Upper lobe of left lung (tissue), 6 donors: Measurements from ENCODE around the gene JAKMIP2. TPM values are rescaled to one million over a fixed set of nuclear protein-coding genes. Genes with fewer than 3 reads are reported as not detected.
A peak's percentile ranks its signal among the peaks of the same experiment; 100 is the strongest.

Experiments used
- ATAC-seq, 2 donors: fragments of 200-7000 bp; cut with Tn5 transposase; one replicate each; pipeline ENCODE4 v1.9.1; 2022; ENCODE audit warnings: mild to moderate bottlenecking in 2 of 2, moderate library complexity in 2 of 2; ENCODE audit not compliant: low FRiP score in 2 of 2
- DNase-seq, 2 donors: peaks; one replicate each; pipeline ENCODE4 v3.0.0-alpha.2; 2019 to 2020
- H3K27ac ChIP-seq, 4 donors: fragments of 200-600 bp; sonication (generic); one replicate each; pipeline ENCODE4 v1.5.1; 2016 to 2019
- H3K27me3 ChIP-seq, 4 donors: fragments of 200-600 bp; sonication (generic); one replicate each; pipeline ENCODE4 v1.5.1; 2017 to 2019
- H3K36me3 ChIP-seq, 4 donors: fragments of 200-600 bp; sonication (generic); one replicate each; pipeline ENCODE4 v1.5.1; 2016 to 2019
- H3K4me1 ChIP-seq, 4 donors: fragments of 200-600 bp; sonication (generic); one replicate each; pipeline ENCODE4 v1.5.1; 2018 to 2019
- H3K4me3 ChIP-seq, 4 donors: fragments of 200-600 bp; sonication (generic); one replicate each; pipeline ENCODE4 v1.5.1; 2017 to 2019; ENCODE audit warnings: mild to moderate bottlenecking in 2 of 4, moderate library complexity in 1 of 4
- H3K9me3 ChIP-seq, 4 donors: fragments of 200-600 bp; sonication (generic); one replicate each; pipeline ENCODE4 v1.5.1; 2018 to 2019
- EP300 ChIP-seq, 4 donors: sonication (generic); formaldehyde crosslinking; IDR thresholded peaks; one replicate each; pipeline ENCODE4 v1.5.1; 2017; ENCODE audit warnings: antibody characterized with exemption in 4 of 4, control low read depth in 2 of 4
- POLR2A ChIP-seq, 4 donors: fragments of 450-650 bp; IDR thresholded peaks; one replicate each; pipeline ENCODE4 v1.5.1; 2016 to 2017; ENCODE audit warnings: antibody characterized with exemption in 4 of 4, mild to moderate bottlenecking in 2 of 4
- POLR2AphosphoS5 ChIP-seq, 2 donors: sonication (generic); formaldehyde crosslinking; IDR thresholded peaks; one replicate each; pipeline ENCODE4 v1.5.1; 2017; ENCODE audit warnings: antibody characterized with exemption in 2 of 2
- WGBS, 2 donors: methylation state at CpG; one replicate each; pipeline ENCODE4 v1.1.5; 2017 to 2018; 5-methylcytosine and 5-hydroxymethylcytosine counted together
- total RNA-seq, 6 donors: library from RNA; depleted of rRNA in 4 of 6; stranded (reverse); fragments of >200 nt in 4 of 6; gene quantifications; one replicate each; pipeline versions ENCODE4 v1.1.0 to v1.2.1, GENCODE V29; 2016 to 2021
- TF ChIP-seq, protein P1 (sequence below), 6 experiments: fragments of 450-650 bp in 4 of 6; fragments of 200-600 bp in 2 of 6; sonication (generic) in 2 of 6; IDR thresholded peaks; one replicate each; pipeline ENCODE4 v1.5.1; 2016 to 2019; ENCODE audit warnings: antibody characterized with exemption in 6 of 6
- donor health status: DM: no; HTN: no; CAD: no; lungs with moderate emphysema.
- donor health status: DM: no; HTN: yes; CAD: no; lungs with severe emphysema.

Gene JAKMIP2
- total RNA-seq, 6 donors from 2014 or later: 0.91 to 8.4 (median 6.0) TPM

DNA sequence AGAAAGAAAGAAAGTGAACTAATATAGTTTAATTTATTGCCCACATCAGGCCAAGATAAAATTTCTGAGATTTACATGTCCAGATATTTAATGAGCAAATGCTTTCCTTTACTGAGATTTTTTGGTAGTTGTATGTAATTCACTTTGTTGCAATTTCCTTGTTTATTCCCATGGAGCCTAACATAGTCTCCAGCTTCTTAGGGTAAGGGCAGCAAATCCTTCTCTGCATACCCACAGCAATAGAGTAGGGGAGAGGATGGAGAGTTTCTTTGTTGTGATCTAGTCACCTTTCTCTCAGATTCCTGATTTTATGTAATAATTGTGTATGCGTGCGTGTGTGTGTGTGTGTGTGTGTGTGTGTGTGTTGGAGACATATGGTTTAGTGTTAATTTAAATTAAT, 221.1 kb downstream of the JAKMIP2 start:
- WGBS, 2 donors: 87 to 88% methylated on average over 2 of the region's 2 CpGs
- no peak for ATAC-seq
- no peaks in the 10 kb centered on the region for H3K36me3 ChIP-seq

DNA sequence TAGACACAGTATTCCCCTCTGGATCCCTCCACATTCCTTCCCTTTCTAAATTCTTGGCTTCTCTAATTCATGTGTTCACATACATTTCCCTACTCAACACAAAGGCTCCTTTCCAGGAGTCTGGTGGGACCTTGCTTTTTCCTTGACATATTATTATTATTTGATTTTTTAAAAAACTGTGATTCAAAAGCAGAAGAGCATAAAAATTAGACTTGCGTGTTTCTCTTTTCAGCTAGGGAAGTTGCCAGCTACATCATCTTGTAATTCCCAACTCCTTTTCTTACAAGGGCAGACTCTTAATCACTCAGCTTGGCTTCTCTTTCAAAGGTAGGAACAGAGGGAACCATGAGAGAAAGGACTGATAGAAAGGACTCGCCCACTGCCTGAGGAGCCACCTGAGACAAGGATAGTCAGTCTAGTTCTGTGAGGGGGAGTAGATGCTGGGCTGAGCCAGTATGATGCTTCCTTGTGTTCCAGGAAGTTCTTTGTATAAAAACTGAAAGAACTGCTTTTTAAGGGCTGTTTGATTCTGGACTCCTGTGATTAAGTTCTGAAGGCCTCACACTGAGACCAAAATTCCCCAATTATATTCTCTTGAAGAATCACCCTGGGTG, 221.7 kb downstream of the JAKMIP2 start:
- no peak for DNase-seq
- Histone ChIP-seq H3K4me3 (no peak overlapping the region), H3K27me3 (no peaks in the 10 kb centered on the region), H3K27ac (no peak overlapping the region), H3K4me1 (no peaks in the 10 kb centered on the region), H3K36me3 (no peaks in the 10 kb centered on the region), H3K9me3 (no peaks in the 10 kb centered on the region)
- TF ChIP-seq POLR2AphosphoS5 (IDR thresholded peaks at IDR 0.05): no peak
- TF ChIP-seq, protein P1, sequence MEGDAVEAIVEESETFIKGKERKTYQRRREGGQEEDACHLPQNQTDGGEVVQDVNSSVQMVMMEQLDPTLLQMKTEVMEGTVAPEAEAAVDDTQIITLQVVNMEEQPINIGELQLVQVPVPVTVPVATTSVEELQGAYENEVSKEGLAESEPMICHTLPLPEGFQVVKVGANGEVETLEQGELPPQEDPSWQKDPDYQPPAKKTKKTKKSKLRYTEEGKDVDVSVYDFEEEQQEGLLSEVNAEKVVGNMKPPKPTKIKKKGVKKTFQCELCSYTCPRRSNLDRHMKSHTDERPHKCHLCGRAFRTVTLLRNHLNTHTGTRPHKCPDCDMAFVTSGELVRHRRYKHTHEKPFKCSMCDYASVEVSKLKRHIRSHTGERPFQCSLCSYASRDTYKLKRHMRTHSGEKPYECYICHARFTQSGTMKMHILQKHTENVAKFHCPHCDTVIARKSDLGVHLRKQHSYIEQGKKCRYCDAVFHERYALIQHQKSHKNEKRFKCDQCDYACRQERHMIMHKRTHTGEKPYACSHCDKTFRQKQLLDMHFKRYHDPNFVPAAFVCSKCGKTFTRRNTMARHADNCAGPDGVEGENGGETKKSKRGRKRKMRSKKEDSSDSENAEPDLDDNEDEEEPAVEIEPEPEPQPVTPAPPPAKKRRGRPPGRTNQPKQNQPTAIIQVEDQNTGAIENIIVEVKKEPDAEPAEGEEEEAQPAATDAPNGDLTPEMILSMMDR (IDR thresholded peaks at IDR 0.05): no peak
- TF ChIP-seq EP300 (IDR thresholded peaks at IDR 0.05): no peak
- TF ChIP-seq POLR2A (IDR thresholded peaks at IDR 0.05): no peak
- ATAC-seq: peak in 1 of 2 donors; percentile 28
- 84 to 88% methylated on average over 2 of the region's 2 CpGs for WGBS, 2 donors

More for the DNA sequence above, 221.1 kb downstream of the JAKMIP2 start:
- no peak for DNase-seq
- Histone ChIP-seq H3K4me1 (no peaks in the 10 kb centered on the region), H3K27me3 (no peaks in the 10 kb centered on the region), H3K4me3 (no peak overlapping the region), H3K27ac (no peak overlapping the region), H3K9me3 (no peaks in the 10 kb centered on the region)
- TF ChIP-seq, protein P1 (IDR thresholded peaks at IDR 0.05): no peak
- TF ChIP-seq POLR2AphosphoS5 (IDR thresholded peaks at IDR 0.05) (no peak), EP300 (IDR thresholded peaks at IDR 0.05) (no peak), POLR2A (IDR thresholded peaks at IDR 0.05) (no peak)

DNA sequence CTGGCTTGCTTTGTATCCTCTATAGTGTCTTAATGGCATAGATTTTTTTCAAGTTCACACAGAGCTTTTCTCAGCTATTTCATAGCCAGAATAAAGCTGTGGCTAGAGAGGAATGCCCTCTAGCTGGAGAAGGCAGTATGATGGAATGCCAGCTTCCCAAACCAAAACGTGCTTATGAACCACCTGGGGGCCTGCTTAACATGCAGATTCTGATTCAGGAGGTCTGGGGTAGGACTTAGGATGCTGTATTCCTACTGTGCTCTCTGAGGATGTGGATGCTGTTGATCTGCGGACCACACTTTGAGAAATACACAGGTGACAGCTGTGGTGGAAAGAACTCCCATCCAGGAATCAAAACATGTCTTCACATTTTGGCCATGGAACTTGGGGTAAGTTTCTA, 222.8 kb downstream of the JAKMIP2 start:
- no peak for DNase-seq
- 42 to 46% methylated on average over 2 of the region's 2 CpGs for WGBS, 2 donors
- Histone ChIP-seq H3K4me1 (peaks cover 0 to 5% (median 3%) of the 10 kb centered on the region in 4 donors), H3K9me3 (no peaks in the 10 kb centered on the region), H3K27me3 (no peaks in the 10 kb centered on the region), H3K36me3 (no peaks in the 10 kb centered on the region), H3K27ac (no peak overlapping the region), H3K4me3 (no peak overlapping the region)
- TF ChIP-seq EP300 (IDR thresholded peaks at IDR 0.05): no peak
- TF ChIP-seq POLR2A (IDR thresholded peaks at IDR 0.05): no peak
- TF ChIP-seq, protein P1 (IDR thresholded peaks at IDR 0.05): no peak
- TF ChIP-seq POLR2AphosphoS5 (IDR thresholded peaks at IDR 0.05): no peak
- no peak for ATAC-seq

GRCh38 chr5:147558826-147559225, 223.7 kb downstream of the JAKMIP2 start:
- Histone ChIP-seq H3K27ac (no peak overlapping the region), H3K36me3 (no peaks in the 10 kb centered on the region), H3K4me1 (peaks cover 0 to 13% (median 9%) of the 10 kb centered on the region in 4 donors), H3K4me3 (no peak overlapping the region), H3K27me3 (no peaks in the 10 kb centered on the region), H3K9me3 (no peaks in the 10 kb centered on the region)
- whole genome bisulfite sequencing, 2 donors: 9 to 31% methylated on average over 2 of the region's 2 CpGs
- ATAC-seq: peak; percentile 74 to 76
- TF ChIP-seq, protein P1 (IDR thresholded peaks at IDR 0.05): peak; percentile 43 to 53 (median 48)
- no peak for TF ChIP-seq EP300 (IDR thresholded peaks at IDR 0.05)
- no peak for DNase-seq
